Retinal pigment epithelial cell (primary cell): Measurements from ENCODE around the gene BTRC.

ENCODE experiments used
- DNase-seq: peaks from one replicate; pipeline ENCODE4 v3.0.0-alpha.2; 2010; ENCODE audit warnings: low read depth
- H3K4me3 ChIP-seq: 2 replicates; pipeline ENCODE4 v1.5.1; 2011; ENCODE audit warnings: mild to moderate bottlenecking, low read length, control low read depth, moderate library complexity
- TF ChIP-seq, protein P1 (sequence below): conservative IDR thresholded peaks from 2 replicates; pipeline ENCODE4 v1.5.1; 2011; ENCODE audit warnings: low read depth, low read length, control low read depth, inconsistent platforms

Gene BTRC

DNA sequence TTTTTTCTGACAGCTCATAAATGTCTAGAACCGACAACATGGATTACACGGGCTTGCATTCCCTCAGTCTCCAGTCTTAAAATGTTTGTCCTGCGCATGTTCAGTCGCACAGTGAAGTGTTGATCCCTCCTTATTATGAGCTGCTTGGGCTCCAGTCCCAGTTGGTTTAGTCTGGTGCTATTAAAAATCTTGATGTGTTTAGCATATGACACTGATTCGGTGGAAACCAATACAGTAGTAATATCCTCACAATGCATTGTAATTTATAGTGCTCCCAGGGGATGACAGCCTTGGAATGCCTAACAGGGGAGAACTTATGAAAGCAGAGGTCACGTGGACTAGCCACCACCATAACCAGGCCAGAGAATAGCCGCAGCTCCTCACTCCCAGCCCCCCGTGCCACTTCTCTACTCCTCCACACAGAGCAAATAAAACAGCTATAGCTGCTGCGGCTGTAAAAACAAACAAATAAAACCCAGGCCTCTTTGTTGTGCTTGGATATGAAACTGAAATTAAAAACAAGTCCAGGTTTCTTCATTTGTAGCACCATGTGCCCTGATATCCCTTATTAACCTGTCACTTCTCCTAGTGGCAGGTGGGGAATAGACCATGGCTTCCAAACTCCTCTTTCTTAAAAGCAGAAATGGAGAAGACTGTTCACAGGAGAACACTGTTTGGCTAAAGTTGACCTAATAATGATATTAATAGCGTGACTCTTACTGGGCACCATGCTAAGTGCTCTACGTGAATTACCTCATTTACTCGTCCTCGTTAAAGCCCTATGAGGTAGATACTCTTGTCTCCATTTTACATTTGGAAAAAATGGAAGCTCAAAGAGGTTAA is 241.8 kb downstream of the BTRC start:
- TF ChIP-seq, protein P1, sequence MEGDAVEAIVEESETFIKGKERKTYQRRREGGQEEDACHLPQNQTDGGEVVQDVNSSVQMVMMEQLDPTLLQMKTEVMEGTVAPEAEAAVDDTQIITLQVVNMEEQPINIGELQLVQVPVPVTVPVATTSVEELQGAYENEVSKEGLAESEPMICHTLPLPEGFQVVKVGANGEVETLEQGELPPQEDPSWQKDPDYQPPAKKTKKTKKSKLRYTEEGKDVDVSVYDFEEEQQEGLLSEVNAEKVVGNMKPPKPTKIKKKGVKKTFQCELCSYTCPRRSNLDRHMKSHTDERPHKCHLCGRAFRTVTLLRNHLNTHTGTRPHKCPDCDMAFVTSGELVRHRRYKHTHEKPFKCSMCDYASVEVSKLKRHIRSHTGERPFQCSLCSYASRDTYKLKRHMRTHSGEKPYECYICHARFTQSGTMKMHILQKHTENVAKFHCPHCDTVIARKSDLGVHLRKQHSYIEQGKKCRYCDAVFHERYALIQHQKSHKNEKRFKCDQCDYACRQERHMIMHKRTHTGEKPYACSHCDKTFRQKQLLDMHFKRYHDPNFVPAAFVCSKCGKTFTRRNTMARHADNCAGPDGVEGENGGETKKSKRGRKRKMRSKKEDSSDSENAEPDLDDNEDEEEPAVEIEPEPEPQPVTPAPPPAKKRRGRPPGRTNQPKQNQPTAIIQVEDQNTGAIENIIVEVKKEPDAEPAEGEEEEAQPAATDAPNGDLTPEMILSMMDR = no peak
- H3K4me3 ChIP-seq = no peak overlapping the region
- DNase-seq = peak; percentile 46

DNA sequence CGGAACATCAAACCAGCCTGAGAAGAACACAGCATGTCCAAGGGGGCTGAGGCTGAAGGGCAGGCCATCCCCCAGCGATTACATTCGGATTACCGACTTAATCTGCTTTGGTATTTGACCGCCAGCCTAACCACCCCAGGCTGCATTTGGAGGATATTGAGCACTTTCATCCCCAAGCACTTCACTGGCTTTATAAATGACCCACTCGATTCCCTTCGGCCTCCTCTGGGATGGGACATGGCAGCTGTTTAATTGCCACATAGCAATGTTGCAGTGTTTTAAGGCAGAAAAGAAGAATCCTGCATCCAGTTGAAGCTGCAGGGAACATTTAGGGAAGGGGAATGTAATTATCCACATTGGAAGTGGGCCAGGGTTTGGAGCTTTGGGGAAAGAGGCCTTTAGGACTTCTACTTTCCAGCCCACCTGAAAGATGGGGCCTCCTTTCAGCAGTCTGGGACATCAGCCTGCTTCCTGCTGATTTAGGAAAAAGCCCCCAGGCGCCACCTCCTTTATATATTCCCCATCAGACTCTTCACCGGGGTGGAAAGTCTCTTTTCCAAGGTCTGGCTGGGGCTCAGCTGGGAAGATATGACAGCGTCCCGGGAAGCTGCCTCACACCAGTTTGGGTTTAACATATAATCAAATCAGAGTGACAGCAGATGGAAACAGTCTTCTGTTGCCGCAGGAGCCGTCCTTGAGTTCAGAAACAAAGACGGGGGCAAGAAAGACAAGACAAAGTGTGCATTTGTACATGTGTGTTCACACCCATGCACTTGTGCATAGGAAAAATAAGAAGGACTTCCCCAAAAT is 243.3 kb downstream of the BTRC start:
- TF ChIP-seq, protein P1 = no peak
- peak; percentile 54 for DNase-seq
- no peak overlapping the region for H3K4me3 ChIP-seq

DNA sequence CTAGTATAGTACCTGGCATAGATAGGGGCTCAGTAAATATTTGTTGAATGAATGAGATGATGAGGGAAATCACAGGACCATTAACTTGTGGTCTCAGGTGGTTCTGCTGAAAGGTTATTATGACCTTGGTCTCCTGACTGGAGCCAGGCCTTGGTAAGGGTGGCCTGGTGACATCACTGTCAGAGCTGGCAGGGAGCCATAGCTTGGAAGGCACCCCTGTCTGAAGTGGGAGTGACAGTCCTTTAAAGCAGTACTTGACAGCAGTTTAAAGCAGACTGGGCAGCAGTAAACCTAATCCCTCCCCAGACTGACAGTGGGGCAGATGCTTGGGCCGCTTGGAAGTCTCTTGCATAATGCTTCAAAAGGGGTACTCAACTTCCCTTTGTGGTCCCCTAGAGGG is 247.6 kb downstream of the BTRC start:
- H3K4me3 ChIP-seq = no peak overlapping the region
- no peak for DNase-seq
- TF ChIP-seq, protein P1 = no peak

DNA sequence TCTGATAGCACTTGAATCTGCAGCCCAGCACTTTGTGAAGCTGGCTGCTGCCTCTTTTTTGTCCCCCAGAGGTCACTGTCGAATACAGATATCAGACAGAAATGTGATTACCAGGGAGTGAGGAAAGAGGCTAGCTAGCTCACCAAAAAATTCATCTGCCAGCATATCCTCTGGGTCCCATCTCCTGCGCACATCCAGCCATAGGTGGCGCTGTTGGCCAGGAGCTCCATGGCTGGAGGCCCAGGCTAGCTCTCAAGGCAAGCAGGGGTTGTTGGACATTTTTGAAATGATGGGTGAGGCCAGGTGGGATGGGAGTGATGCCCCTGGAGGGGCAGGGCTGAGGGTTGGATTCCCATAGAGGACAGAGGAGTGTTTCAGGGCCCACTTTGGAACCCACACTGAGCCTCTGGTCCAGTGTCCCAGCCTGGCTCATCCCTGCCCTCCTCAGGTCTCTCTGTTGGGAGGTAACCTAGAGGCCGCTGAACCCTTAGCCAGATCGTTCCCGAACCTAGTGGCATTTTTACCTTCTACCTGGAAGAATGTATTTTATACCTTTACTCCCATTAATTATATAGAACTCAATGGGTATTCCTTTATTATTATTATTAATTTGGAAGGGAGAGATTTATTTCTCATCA is 248.9 kb downstream of the BTRC start:
- DNase-seq = no peak
- TF ChIP-seq, protein P1 = peak; percentile 92
- no peak overlapping the region for H3K4me3 ChIP-seq
